ENCODE data around the gene POLR3A. TPM values are rescaled to one million over a fixed set of nuclear protein-coding genes. Genes with fewer than 3 reads are reported as not detected.
"Not testable (repeated sequence)": the region's sequence is repeated elsewhere in the genome, so short reads cannot be mapped to it uniquely, and the experiment has no call there.

The POLR3A gene
- total RNA-seq = 29.5 and 30.8 TPM in 2 replicates

- intact Hi-C loops (cut with micrococcal nuclease) = loop anchor here (1.0 to 5.0 kb wide), 9 partner anchors 102 to 1418 kb away; partner anchors contain the start of genes DLG5, ZCCHC24 and ZMIZ1
Measured at GRCh38 chr10:78029269-78030226, at the start of gene POLR3A. Gene POLR3A, minus strand, starts transcription at chr10:78029515. Its CDS starts 108 bp downstream, at chr10:78029407.

GRCh38 chr10:78078539-78079330 is 49.4 kb upstream of the POLR3A start:
- DNase-seq (ENCODE audit: low spot score) = no peak
- Mint-ChIP-seq H3K4me3 (no peak overlapping the region), H3K9me3 (no peaks in the 10 kb centered on the region), H3K27ac (no peak overlapping the region), H3K27me3 (ENCODE audit: insufficient read depth) (peaks cover 2% of the 10 kb centered on the region), H3K36me3 (ENCODE audit: low read depth) (no peaks in the 10 kb centered on the region), H3K4me1 (ENCODE audit: low read depth) (no peaks in the 10 kb centered on the region)
- intact Hi-C loops (cut with micrococcal nuclease) = no loop called here

More at GRCh38 chr10:78029269-78030226, at the start of gene POLR3A:
- Mint-ChIP-seq H3K36me3 (ENCODE audit: low read depth) (peaks cover 30% of the 10 kb centered on the region), H3K9me3 (no peaks in the 10 kb centered on the region), H3K4me3 (peak within 1 kb of the TSS; percentile 99), H3K4me1 (ENCODE audit: low read depth) (peaks cover 28% of the 10 kb centered on the region), H3K27ac (peak within 1 kb of the TSS; percentile 91), H3K27me3 (ENCODE audit: insufficient read depth) (no peaks in the 10 kb centered on the region)
- DNase-seq (ENCODE audit: low spot score) = peak; percentile 89

- H3K27me3 Mint-ChIP-seq (ENCODE audit: insufficient read depth); H3K27ac Mint-ChIP-seq; intact Hi-C loops (cut with micrococcal nuclease); H3K4me1 Mint-ChIP-seq (ENCODE audit: low read depth); DNase-seq (ENCODE audit: low spot score); H3K36me3 Mint-ChIP-seq (ENCODE audit: low read depth); H3K4me3 Mint-ChIP-seq; H3K9me3 Mint-ChIP-seq: not testable (repeated sequence)
Measured at GRCh38 chr10:78075806-78076205, 46.5 kb upstream of the POLR3A start.

DNA sequence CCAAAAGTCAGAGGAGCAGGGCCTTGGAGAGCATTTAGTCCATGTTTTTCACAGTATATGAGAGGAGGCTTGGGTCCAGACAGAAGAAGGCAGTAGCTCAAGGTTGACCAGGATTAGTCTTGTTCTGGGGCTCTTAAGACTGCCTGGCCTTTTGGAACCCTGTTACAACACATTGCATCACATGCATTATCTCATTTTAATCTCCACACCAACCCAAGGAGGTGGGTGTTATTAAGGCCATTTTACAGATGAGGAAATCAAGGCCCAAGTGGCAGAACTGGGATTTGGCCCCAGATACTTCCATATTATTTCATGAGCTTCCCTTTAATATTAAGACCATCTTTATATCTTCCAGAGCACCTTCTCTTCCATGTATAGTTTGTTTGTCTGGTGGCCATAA is 43.2 kb upstream of the POLR3A start:
- intact Hi-C loops (cut with micrococcal nuclease) = no loop called here
- DNase-seq (ENCODE audit: low spot score) = no peak
- Mint-ChIP-seq H3K27ac (no peak overlapping the region), H3K4me3 (no peak overlapping the region), H3K27me3 (ENCODE audit: insufficient read depth) (peaks cover 2% of the 10 kb centered on the region), H3K36me3 (ENCODE audit: low read depth) (no peaks in the 10 kb centered on the region), H3K9me3 (no peaks in the 10 kb centered on the region), H3K4me1 (ENCODE audit: low read depth) (no peaks in the 10 kb centered on the region)

DNA sequence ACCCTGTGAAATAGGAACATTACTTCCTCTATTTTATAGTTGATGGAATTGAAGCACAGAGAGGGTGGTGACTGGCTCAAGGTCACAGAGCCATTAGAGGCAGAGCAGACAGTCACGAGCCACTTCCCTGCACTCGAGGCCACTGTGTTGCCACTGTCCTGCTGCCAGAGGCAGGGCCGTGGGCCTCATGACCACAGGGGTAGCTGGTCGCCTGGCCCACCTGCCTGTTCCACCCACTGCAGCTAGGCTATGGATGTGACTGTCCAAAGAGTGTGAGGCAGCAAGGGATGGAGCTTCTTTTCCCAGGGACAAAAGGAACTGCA is 42.5 kb upstream of the POLR3A start:
- intact Hi-C loops (cut with micrococcal nuclease) = no loop called here
- Mint-ChIP-seq H3K36me3 (ENCODE audit: low read depth) (no peaks in the 10 kb centered on the region), H3K9me3 (no peaks in the 10 kb centered on the region), H3K27ac (no peak overlapping the region), H3K27me3 (ENCODE audit: insufficient read depth) (peaks cover 3% of the 10 kb centered on the region), H3K4me1 (ENCODE audit: low read depth) (peaks cover 3% of the 10 kb centered on the region), H3K4me3 (no peak overlapping the region)
- DNase-seq (ENCODE audit: low spot score) = no peak

- Mint-ChIP-seq H3K4me1 (ENCODE audit: low read depth) (peaks cover 8% of the 10 kb centered on the region), H3K27me3 (ENCODE audit: insufficient read depth) (peaks cover 3% of the 10 kb centered on the region), H3K9me3 (no peaks in the 10 kb centered on the region), H3K4me3 (no peak overlapping the region), H3K27ac (no peak overlapping the region), H3K36me3 (ENCODE audit: low read depth) (no peaks in the 10 kb centered on the region)
- intact Hi-C loops (cut with micrococcal nuclease) = no loop called here
- no peak for DNase-seq (ENCODE audit: low spot score)
Measured at GRCh38 chr10:78071140-78071856, 42.0 kb upstream of the POLR3A start.

- Mint-ChIP-seq H3K9me3 (no peaks in the 10 kb centered on the region), H3K27me3 (ENCODE audit: insufficient read depth) (peaks cover 3% of the 10 kb centered on the region), H3K4me1 (ENCODE audit: low read depth) (peaks cover 14% of the 10 kb centered on the region), H3K27ac (no peak overlapping the region), H3K4me3 (no peak overlapping the region), H3K36me3 (ENCODE audit: low read depth) (no peaks in the 10 kb centered on the region)
- intact Hi-C loops (cut with micrococcal nuclease) = no loop called here
- no peak for DNase-seq (ENCODE audit: low spot score)
Measured at GRCh38 chr10:78070726-78071125, 41.4 kb upstream of the POLR3A start.

DNA sequence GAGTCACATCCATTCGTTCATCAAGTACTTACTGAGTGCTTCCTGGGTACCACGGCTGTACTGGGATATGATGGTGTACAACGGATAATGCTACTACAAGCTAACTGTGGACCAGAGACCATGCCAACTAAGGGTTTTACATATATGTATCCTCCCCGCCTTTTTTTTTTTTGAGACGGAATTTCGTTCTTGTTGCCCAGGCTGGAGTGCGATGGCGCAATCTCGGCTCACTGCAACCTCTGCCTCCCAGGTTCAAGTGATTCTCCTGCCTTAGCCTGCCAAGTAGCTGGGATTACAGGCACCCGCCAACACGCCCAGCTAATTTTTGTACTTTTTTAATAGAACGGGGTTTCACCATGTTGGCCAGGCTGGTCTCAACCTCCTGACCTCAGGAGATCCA is 40.7 kb upstream of the POLR3A start:
- H3K4me3 Mint-ChIP-seq; H3K27ac Mint-ChIP-seq; intact Hi-C loops (cut with micrococcal nuclease); H3K27me3 Mint-ChIP-seq (ENCODE audit: insufficient read depth); H3K36me3 Mint-ChIP-seq (ENCODE audit: low read depth); H3K9me3 Mint-ChIP-seq; DNase-seq (ENCODE audit: low spot score): not testable (repeated sequence)
- peaks cover 18% of the 10 kb centered on the region for H3K4me1 Mint-ChIP-seq (ENCODE audit: low read depth)

DNA sequence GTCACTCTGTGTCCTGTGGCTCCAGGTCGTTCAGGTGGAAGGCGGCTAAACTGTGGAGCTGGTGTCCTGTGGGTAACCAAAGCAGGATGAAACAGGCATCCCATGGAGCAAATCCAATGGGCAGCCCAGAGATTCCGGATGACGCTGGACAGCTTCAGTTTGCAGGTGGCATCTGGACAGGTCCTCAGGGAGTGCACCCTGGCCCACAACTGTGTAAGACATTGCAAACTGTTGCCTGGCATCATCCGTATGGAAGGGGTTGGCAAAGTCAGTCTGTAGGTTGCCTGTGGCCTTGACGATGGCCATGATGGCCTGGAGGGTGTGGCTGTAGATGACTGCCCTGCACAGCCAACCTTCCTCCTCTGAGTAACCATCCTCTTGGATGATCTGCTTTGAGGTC is 39.8 kb upstream of the POLR3A start:
- H3K9me3 Mint-ChIP-seq = no peaks in the 10 kb centered on the region

DNA sequence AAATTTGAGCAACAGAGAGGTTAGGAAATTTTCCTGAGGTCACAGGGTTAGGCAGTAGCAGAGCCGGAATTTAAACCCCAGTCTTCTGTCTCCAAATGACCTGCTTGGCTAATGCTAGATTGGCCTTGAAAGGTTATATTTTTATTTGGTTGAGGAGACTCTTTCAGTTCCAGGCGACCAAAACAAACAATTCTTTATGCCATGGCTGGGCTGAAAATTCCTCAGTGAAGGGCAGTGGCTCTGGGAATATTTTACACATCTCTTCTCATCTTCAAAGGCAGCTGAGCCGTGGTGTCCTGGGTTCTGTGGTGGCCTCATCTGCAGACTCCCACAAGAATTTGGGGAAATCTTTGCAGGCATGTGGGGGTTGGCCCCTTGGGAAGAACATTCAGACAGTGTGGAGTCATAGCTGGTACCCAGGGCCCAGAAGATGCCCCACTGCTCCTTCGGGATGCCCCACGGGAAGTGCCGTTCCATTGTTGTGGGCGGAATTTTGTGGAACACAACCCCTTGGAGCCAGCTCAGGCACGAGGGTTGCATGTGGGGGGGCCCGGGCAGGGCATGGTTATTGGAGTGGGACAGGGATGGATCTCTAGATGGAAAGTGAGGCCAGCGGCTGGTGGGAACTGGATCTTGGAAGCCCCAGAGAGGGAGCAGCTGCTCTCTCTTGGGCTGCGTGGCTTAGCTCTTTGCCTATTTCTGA is 37.6 kb upstream of the POLR3A start:
- no peaks in the 10 kb centered on the region for H3K36me3 Mint-ChIP-seq (ENCODE audit: low read depth)
- peak overlapping the region; percentile 21 for H3K4me3 Mint-ChIP-seq
- H3K27ac Mint-ChIP-seq = no peak overlapping the region
- H3K9me3 Mint-ChIP-seq = no peaks in the 10 kb centered on the region
- H3K27me3 Mint-ChIP-seq (ENCODE audit: insufficient read depth) = peaks cover 2% of the 10 kb centered on the region
- intact Hi-C loops (cut with micrococcal nuclease) = no loop called here
- no peak for DNase-seq (ENCODE audit: low spot score)
- H3K4me1 Mint-ChIP-seq (ENCODE audit: low read depth) = peaks cover 28% of the 10 kb centered on the region

More for the DNA sequence above, 39.8 kb upstream of the POLR3A start:
- H3K27me3 Mint-ChIP-seq (ENCODE audit: insufficient read depth) = peaks cover 2% of the 10 kb centered on the region
- intact Hi-C loops (cut with micrococcal nuclease) = no loop called here
- no peak for DNase-seq (ENCODE audit: low spot score)
- H3K27ac Mint-ChIP-seq = no peak overlapping the region
- H3K4me3 Mint-ChIP-seq = no peak overlapping the region
- peaks cover 18% of the 10 kb centered on the region for H3K4me1 Mint-ChIP-seq (ENCODE audit: low read depth)
- H3K36me3 Mint-ChIP-seq (ENCODE audit: low read depth) = no peaks in the 10 kb centered on the region

- H3K27me3 Mint-ChIP-seq (ENCODE audit: insufficient read depth) = peaks cover 2% of the 10 kb centered on the region
- peaks cover 28% of the 10 kb centered on the region for H3K4me1 Mint-ChIP-seq (ENCODE audit: low read depth)
- H3K9me3 Mint-ChIP-seq = no peaks in the 10 kb centered on the region
- no peak overlapping the region for H3K27ac Mint-ChIP-seq
- intact Hi-C loops (cut with micrococcal nuclease) = no loop called here
- H3K36me3 Mint-ChIP-seq (ENCODE audit: low read depth) = no peaks in the 10 kb centered on the region
- no peak for DNase-seq (ENCODE audit: low spot score)
- no peak overlapping the region for H3K4me3 Mint-ChIP-seq
Measured at GRCh38 chr10:78066012-78066411, 36.7 kb upstream of the POLR3A start.

DNA sequence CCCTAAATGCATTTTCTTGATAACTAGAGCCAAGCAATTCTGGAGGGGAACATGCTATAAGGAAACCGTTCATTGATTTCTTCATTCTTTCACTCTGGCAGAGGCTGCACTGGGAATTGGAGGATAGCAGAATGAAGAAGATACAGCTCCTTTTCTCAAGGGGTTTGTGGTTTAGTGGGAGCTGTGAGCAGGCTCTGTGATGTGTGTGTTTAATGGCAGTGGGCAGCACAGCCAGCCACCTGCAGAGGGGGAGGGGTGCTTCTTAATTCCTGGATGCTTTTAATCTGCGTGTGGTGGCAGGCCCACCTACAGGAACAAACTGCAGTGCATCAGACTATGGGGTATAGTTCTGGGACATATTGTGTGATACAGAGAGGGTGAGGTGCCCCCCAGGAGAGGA is 36.3 kb upstream of the POLR3A start:
- intact Hi-C loops (cut with micrococcal nuclease) = no loop called here
- H3K27ac Mint-ChIP-seq = no peak overlapping the region
- no peaks in the 10 kb centered on the region for H3K9me3 Mint-ChIP-seq
- H3K36me3 Mint-ChIP-seq (ENCODE audit: low read depth) = no peaks in the 10 kb centered on the region
- no peak for DNase-seq (ENCODE audit: low spot score)
- peaks cover 2% of the 10 kb centered on the region for H3K27me3 Mint-ChIP-seq (ENCODE audit: insufficient read depth)
- H3K4me1 Mint-ChIP-seq (ENCODE audit: low read depth) = peaks cover 28% of the 10 kb centered on the region
- no peak overlapping the region for H3K4me3 Mint-ChIP-seq
